ENCODE measurements around the gene PPFIBP1. TPM values are rescaled to one million over a fixed set of nuclear protein-coding genes. Genes with fewer than 3 reads are reported as not detected.

The PPFIBP1 gene
- polyA plus RNA-seq, 1 of the 3 experiments (the other 2 are of a cell fraction) = 55.0 TPM

GRCh38 chr12:27688671-27689070 lies 164.7 kb downstream of the PPFIBP1 start:
- POLR2A ChIA-PET = no interaction called here
- peaks cover 90 to 98% of the 10 kb centered on the region in 2 experiments for H3K36me3 ChIP-seq (replicated peaks in 1 of 2; ENCODE audit: control insufficient read depth in 1 of 2, insufficient read depth in 2 of 2, low read length in 1 of 2)

More at GRCh38 chr12:27688671-27689070, 164.7 kb downstream of the PPFIBP1 start:
- H3K27me3 ChIP-seq (ENCODE audit: insufficient read depth) = no peaks in the 10 kb centered on the region
- no peak overlapping the region for H2AFZ ChIP-seq (ENCODE audit: low read depth)
- H3K4me3 ChIP-seq (ENCODE audit: low read depth in 2 of 2, low read length in 1 of 2) = no peak overlapping the region
- no peak for TF ChIP-seq TEAD4 (IDR thresholded peaks at IDR 0.05; ENCODE audit: borderline replicate concordance, insufficient read depth)
- no peak for TF ChIP-seq YY1 (IDR thresholded peaks at IDR 0.05; ENCODE audit: low read depth)
- TF ChIP-seq TCF12 (IDR thresholded peaks at IDR 0.05) = no peak
- TF ChIP-seq REST (IDR thresholded peaks at IDR 0.05; ENCODE audit: low read depth, low read length) = no peak
- TF ChIP-seq, protein P1, sequence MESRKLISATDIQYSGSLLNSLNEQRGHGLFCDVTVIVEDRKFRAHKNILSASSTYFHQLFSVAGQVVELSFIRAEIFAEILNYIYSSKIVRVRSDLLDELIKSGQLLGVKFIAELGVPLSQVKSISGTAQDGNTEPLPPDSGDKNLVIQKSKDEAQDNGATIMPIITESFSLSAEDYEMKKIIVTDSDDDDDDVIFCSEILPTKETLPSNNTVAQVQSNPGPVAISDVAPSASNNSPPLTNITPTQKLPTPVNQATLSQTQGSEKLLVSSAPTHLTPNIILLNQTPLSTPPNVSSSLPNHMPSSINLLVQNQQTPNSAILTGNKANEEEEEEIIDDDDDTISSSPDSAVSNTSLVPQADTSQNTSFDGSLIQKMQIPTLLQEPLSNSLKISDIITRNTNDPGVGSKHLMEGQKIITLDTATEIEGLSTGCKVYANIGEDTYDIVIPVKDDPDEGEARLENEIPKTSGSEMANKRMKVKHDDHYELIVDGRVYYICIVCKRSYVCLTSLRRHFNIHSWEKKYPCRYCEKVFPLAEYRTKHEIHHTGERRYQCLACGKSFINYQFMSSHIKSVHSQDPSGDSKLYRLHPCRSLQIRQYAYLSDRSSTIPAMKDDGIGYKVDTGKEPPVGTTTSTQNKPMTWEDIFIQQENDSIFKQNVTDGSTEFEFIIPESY (IDR thresholded peaks at IDR 0.05; ENCODE audit: borderline replicate concordance, low read depth) = no peak
- TF ChIP-seq, protein P2, sequence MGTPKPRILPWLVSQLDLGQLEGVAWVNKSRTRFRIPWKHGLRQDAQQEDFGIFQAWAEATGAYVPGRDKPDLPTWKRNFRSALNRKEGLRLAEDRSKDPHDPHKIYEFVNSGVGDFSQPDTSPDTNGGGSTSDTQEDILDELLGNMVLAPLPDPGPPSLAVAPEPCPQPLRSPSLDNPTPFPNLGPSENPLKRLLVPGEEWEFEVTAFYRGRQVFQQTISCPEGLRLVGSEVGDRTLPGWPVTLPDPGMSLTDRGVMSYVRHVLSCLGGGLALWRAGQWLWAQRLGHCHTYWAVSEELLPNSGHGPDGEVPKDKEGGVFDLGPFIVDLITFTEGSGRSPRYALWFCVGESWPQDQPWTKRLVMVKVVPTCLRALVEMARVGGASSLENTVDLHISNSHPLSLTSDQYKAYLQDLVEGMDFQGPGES (IDR thresholded peaks at IDR 0.05; ENCODE audit: low read depth, low read length) = no peak
- no peak for TF ChIP-seq SIN3A (IDR thresholded peaks at IDR 0.05; ENCODE audit: borderline replicate concordance, low read depth, low read length)
- TF ChIP-seq FOXM1 (IDR thresholded peaks at IDR 0.05; ENCODE audit: low read depth) = no peak
- TF ChIP-seq EZH2phosphoT487 (IDR thresholded peaks at IDR 0.05; ENCODE audit: borderline replicate concordance, low read depth) = no peak
- TF ChIP-seq MXI1 (IDR thresholded peaks at IDR 0.05; ENCODE audit: low read depth, low read length) = no peak
- no peak for TF ChIP-seq PBX3 (IDR thresholded peaks at IDR 0.05)
- TF ChIP-seq TAF1 (IDR thresholded peaks at IDR 0.05; ENCODE audit: borderline replicate concordance, low read depth, low read length) = no peak
- no peak for TF ChIP-seq MAX (IDR thresholded peaks at IDR 0.05; ENCODE audit: low read depth)
- no peak for TF ChIP-seq JUND (IDR thresholded peaks at IDR 0.05)
- TF ChIP-seq ELF1 (IDR thresholded peaks at IDR 0.05) = no peak
- TF ChIP-seq, protein P3, sequence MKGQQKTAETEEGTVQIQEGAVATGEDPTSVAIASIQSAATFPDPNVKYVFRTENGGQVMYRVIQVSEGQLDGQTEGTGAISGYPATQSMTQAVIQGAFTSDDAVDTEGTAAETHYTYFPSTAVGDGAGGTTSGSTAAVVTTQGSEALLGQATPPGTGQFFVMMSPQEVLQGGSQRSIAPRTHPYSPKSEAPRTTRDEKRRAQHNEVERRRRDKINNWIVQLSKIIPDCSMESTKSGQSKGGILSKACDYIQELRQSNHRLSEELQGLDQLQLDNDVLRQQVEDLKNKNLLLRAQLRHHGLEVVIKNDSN (IDR thresholded peaks at IDR 0.05; ENCODE audit: borderline replicate concordance, low read depth) = no peak
- TF ChIP-seq EP300 (IDR thresholded peaks at IDR 0.05; ENCODE audit: borderline replicate concordance in 1 of 2, low read depth in 1 of 2, low read length in 1 of 2) = no peak
- TF ChIP-seq, protein P4, sequence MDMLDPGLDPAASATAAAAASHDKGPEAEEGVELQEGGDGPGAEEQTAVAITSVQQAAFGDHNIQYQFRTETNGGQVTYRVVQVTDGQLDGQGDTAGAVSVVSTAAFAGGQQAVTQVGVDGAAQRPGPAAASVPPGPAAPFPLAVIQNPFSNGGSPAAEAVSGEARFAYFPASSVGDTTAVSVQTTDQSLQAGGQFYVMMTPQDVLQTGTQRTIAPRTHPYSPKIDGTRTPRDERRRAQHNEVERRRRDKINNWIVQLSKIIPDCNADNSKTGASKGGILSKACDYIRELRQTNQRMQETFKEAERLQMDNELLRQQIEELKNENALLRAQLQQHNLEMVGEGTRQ (IDR thresholded peaks at IDR 0.05; ENCODE audit: borderline replicate concordance, low read depth, low read length) = no peak
- no peak for TF ChIP-seq RXRA (IDR thresholded peaks at IDR 0.05; ENCODE audit: borderline replicate concordance, low read depth)
- no peak for TF ChIP-seq MEF2A (IDR thresholded peaks at IDR 0.05; ENCODE audit: borderline replicate concordance, low read depth)
- no peaks in the 10 kb centered on the region for H3K79me2 ChIP-seq (ENCODE audit: insufficient read depth)
- CTCF ChIA-PET = interaction anchor here (0.6 to 1.3 kb wide), 4 partner anchors 15 to 278 kb away, joined by 3 to 4 read pairs (median 3); no protein-coding TSS in a partner anchor
- H3K4me2 ChIP-seq = no peak overlapping the region
- WGBS (ENCODE audit: low lambda C conversion rate) = 94% methylated on average over 3 of the region's 3 CpGs
- DNase-seq = no peak
- no peaks in the 10 kb centered on the region for H3K4me1 ChIP-seq (ENCODE audit: control insufficient read depth in 1 of 2, insufficient read depth in 2 of 2, low read depth in 1 of 2, low read length in 1 of 2)
- no peaks in the 10 kb centered on the region for H3K9me3 ChIP-seq
- H3F3A ChIP-seq (replicated peaks; ENCODE audit: insufficient read depth) = peaks cover 22% of the 10 kb centered on the region
- H3K9ac ChIP-seq = no peak overlapping the region
- no peak overlapping the region for H3K27ac ChIP-seq (ENCODE audit: low read depth in 2 of 2, low read length in 1 of 2)
- no peaks in the 10 kb centered on the region for H4K20me1 ChIP-seq (ENCODE audit: insufficient read depth)
- H3K9me2 ChIP-seq = no peaks in the 10 kb centered on the region

Measured in SK-N-SH (cell line).